Stimulated activated CD8-positive, alpha-beta memory T cell treated with anti-CD3 and anti-CD28 coated beads, Interleukin-12 subunit alpha, Interleukin-12 subunit beta, amount 100 ng/mL, for 4 hours (primary cell): Measurements from ENCODE around the gene TRAF5.
"Not testable (repeated sequence)": the region's sequence is repeated elsewhere in the genome, so short reads cannot be mapped to it uniquely, and the experiment has no call there.

Source experiments
- DNase-seq: peaks from one replicate; pipeline ENCODE4 v3.0.0-alpha.2; 2020; ENCODE audit warnings: low read depth

Gene TRAF5, protein sequence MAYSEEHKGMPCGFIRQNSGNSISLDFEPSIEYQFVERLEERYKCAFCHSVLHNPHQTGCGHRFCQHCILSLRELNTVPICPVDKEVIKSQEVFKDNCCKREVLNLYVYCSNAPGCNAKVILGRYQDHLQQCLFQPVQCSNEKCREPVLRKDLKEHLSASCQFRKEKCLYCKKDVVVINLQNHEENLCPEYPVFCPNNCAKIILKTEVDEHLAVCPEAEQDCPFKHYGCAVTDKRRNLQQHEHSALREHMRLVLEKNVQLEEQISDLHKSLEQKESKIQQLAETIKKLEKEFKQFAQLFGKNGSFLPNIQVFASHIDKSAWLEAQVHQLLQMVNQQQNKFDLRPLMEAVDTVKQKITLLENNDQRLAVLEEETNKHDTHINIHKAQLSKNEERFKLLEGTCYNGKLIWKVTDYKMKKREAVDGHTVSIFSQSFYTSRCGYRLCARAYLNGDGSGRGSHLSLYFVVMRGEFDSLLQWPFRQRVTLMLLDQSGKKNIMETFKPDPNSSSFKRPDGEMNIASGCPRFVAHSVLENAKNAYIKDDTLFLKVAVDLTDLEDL

DNA sequence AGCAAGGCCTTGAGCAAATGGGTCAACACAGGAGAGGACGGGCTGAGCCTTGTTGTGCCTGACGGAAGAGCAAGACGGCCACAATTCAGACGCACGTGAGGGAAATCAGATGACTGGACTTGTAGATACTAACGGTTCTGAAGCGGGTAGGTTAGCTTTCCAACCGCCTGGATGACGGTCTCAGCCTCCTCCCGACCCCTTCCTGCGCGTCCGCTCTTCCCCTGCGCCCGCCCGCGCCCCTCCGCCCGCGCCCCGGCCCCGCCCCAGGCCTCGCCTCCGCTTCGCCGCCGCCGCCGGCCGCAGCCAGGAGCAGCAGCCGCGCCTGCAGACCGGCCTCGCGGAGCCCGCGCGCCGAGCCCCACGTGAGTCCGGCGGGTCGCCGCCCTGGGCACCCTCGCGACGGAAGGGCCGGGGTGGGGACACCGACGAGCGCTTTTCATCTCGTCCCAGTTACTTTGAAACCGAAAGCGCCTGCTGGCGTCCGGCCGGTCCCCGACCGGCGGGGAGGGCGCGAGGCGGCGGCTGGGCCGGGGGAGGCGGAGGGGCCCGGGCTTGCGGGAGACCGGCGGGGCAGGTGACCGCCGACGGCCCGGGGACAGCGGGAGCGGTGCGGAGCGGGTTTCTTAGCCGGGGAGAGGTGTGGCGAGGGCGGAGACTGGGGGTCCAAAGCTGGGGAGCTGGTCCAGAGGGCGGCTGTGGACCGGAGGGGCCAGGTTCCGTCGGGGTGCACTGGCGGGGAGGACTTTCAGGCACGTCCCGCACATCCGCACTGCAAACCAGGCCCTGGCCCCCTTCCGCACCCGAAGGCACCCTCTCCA, at the start of gene TRAF5:
Gene TRAF5 (plus strand): TSS at position 306 of the 818 bp plus-strand sequence. CDS start 26,407 bp downstream, outside the sequence.
- DNase-seq: peak; percentile 54

DNA sequence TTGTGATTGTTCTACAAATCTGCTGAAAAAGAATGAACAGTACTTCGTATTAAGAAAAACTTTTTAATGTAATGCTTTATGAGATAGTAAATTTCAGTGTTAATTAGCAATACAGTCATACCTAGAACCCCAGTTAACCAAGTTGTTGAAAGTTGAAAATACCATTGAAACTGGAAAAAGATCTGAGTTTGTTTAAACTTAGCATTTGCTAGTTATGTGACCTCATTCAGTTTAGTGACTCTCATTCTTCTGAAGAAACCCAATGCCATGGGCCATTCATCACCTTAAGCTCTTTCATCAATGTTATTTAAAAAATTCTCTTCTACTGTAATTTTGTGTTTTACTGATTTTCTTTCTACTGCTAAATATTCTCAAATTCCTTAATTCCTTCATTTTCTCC, 47.3 kb upstream of the TRAF5 start:
- DNase-seq: no peak

DNA sequence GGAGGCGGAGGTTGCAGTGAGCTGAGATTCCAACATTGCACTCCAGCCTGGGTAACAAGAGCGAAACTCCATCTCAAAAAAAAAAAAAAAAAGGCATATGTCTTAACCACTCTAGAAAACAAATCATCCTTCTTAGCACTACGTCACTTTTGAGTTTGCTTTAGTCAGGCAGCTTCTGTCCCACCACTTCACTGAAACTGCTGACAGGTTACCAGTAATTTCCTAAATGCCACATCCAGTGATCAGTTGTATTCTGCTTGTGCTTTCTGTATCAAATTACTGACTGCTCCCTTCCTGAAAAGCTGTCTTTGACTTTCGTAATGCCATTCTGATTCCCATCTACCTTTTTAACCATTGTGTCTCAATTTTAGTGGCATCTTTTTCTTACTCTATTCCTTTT, 45.7 kb upstream of the TRAF5 start:
- no peak for DNase-seq

DNA sequence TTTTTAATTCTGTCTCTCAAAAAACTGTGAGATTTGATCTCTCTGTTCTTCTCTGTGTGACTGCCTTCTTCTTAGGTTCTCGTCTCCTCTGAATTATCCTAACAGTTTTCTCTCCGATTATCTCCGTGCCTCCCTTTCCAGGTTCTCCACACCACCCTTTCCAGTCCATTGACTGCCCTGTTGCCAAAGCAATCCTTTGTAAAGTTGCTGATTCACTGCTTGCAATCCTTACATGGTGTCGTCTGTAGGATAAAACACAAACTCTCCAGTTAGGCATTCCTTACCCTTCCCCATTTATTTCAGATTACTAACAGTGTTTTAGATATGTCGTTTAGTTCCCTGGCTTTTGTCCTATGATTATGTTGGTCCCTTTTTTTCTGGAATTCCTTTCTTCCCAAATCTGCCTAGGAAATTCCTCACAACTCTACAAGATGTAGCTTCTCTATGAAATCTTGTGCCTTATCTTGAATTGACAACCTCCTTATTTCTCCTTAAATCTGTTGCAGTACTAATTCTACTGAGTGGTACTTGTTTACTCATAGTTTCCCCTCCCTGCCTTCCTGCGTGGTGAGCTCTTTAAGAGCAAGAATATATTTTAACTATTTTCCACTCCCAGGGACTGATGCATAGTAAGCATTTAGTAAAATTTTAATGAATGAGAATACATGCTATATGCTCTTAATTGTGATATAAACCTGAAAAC, 45.2 kb upstream of the TRAF5 start:
- DNase-seq: no peak

DNA sequence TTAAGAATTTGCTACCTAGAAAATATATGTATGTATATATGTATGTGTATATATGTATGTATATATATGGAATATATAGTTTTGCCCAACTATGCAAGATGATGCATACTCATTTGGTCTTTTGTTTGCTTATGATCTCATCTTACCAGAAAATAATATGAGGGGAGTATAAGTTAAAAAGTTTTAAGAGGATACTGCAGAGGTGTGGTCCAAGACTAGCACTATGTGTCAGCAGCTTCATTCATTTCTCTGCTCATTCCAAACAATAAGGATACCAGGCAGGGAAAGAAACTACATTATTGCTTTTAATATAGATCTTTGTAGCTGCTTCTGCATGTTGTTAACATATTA, 44.6 kb upstream of the TRAF5 start:
- DNase-seq: no peak

DNA sequence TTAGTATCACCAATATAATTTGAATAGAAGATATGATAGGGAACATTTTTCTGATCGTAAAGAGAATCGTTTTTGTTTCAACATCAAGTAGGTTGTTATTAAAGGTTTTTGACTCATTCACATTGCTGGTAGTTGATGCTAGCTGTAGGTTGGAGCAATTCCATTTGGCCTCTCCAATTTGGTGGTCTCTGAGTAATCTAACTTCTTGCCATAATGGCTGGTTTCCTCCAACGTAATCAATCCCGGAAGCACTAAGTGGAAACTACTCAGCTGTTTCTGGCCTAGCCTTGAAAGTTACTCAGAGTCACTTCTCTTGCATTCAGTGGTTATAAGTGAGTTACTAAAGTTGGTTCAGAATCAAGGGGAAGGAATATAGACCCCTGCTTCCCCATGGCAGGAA, 41.4 kb upstream of the TRAF5 start:
- DNase-seq: no peak

DNA sequence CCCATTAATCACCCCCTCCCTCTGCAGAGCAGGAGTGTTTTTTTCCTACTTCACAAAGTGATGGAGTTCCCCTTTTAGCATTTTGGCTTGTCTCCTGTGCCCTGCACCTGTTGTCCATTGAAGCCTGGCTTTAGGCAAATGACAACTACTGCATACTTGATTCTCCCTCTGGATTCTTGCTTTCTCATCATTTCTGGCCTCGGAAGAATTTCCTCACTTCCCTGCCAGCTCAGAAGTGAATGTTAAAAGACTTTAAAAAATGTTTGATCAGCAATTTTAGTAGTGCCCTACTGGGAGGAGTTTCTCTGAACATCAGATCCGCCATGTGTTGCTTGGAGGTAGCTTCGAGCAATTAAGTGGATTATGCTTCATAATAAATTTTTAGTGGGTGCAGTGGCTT, 39.4 kb upstream of the TRAF5 start:
- no peak for DNase-seq

DNA sequence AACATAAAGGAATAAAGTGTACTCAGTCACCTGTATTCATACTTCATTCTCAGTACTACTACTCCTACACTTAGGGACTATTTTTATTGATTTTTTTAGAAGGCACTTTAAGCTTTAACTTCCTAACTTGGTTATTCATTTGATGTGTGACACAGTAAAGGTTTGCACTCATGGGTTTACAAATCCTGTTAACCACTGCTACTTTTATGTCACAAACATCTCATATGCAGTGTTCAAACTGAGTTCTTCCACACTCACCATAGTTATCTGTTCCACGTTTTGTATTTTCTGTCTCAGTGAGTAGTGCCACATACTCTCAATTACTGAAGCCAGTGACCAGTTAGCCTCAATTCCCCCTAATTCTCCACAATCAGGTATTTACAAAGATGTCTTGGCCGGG, 34.2 kb upstream of the TRAF5 start:
- DNase-seq: no peak

DNA sequence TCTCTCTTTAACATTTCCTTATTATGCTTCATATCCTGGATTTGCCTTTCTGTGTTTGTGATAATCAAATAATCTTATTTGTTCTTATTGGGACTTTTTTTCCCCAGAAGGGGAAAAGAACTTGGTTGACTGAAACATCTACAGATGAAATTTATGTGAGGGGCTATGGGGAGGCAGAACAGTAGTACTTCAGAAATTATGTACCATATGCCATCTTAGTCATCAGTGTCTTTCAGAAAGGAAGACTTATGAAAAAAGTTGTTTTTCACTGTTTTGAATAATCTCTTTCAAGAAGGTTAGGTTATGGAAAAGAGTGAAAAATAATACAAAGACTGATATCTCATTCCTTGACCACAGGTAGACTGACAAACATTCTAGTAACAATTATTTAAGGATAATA, 30.2 kb upstream of the TRAF5 start:
- no peak for DNase-seq

DNA sequence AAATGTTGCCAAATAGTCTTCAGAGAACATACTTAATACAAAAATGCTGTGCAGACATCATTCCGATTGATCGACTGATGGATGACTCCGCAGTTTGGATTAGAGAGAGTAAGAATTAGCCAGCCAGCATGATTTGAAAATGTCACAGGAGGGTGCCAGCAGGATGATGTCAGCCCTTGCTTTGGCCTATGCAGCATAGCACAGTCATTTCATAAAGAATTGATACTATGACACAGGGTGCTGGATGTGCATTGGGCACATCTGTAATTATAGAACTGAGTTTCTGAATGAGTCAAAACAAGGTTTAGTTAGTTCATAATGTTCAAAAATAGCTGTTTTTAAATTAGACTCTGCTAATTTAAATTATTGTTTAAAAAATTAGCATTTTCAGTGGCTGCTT, 21.6 kb upstream of the TRAF5 start:
- no peak for DNase-seq

DNA sequence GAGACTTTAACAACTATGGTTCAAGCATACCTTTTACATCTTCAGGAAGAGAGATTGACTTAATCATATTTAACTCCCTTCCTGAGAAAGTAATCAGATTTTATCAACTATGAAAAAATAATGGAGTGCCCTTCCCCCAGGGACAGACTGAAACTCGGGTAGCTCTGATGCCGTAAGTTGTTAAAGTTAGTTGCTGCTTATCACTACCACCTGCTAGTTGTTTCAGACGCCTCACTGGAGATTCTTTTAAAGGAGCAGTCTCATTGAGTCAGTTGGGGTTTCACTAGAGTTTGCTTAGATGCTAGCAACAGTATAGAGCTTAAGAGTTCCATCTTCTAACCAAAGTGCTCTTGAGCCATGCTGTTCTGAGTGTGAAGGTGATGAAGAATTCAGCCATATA, 17.0 kb upstream of the TRAF5 start:
- no peak for DNase-seq

DNA sequence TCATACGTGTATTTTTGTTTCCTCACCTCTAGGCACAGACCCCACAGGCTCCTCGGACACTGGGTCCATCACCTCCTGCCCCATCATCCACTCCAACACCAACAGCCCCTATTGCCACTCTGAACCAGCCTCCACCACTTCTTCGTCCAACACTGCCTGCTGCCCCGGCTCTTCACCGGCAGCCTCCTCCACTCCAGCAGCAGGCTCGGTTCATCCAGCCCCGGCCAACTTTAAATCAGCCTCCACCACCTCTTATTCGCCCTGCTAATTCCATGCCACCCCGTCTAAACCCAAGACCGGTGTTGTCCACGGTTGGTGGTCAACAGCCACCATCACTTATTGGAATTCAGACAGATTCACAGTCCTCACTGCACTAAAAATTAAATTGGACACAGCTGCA, 13.2 kb upstream of the TRAF5 start:
- DNase-seq: no peak

DNA sequence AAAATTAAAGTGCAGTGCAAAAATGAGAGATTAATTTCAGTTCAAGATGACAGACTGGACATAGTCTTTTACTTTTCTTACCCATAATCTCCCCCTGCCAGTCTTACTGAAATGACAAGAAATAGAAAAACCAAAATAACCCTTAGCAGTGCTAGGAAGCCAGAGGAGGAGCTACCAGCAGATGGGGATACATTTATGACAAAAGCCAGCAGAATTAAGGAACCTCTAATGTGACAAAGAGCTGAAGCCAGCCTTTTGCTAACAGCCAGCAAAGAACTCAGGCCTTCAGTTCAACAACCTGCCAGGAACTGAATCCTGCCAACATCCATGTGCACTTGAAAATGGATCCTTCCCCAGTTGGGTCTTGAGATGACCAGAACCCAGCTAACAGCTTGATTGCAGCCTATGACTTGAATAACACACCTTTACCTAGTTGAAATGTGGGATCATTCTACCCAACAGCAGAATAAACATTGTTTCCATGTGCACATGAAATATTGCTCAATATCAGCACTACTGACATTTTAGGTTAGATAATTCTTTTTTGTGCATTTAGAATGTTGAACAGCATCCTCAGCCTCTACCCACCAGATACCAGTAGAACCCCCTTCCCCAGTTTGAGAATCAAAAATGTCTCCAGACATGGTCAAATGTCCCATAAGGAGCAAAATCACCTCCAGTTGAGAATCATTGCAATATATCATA, 7.9 kb upstream of the TRAF5 start:
- no peak for DNase-seq

DNA sequence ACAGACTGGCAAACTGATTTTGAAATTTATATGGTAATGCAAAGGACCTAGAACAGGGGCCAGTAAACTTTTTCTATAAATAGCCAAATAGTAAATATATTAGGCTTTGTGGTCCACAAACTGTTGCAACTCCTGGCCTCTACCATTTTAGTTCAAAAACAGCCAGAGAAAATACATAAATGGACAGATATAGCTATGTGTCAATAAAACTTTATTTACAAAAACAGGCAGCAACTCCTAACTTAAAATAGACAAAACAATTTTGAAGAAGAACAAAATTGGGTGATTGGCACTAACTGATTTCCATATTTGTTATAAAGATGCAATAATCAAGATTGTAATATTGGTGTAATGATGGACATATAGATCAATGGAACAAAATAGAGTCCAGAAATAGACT, 6.7 kb upstream of the TRAF5 start:
- DNase-seq: no peak

DNA sequence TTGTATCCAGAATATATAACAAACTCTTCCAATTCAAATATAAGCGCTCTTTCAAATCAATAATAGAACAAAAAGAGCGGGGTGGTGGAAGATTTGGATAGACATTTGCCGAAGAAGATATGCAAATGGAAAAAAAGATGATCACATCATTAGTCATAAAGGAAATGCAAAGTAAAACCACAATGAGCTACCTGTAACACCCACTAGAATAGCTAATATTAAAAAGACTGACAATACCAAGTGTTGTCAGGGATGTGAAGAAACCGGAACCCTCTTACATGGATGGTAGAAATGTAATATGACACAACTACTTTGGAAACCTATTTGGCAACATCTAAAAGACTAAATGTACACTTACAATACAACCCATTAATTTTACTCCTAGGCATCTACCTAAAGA, 5.7 kb upstream of the TRAF5 start:
- DNase-seq: no peak

DNA sequence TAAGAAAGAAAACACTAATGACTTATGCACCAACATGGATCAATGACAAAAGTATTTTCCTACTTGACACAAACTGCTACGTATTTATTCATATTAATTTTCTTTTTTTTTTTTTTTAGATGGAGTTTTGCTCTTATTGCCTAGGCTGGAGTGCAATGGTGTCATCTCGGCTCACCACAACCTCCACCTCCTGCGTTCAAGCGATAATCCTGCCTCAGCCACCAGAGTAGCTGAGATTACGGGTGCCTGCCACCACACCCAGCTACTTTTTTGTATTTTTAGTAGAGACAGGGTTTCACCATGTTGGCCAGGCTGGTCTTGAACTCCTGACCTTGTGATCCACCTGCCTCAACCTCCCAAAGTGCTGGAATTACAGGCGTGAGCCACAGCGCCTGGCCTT, 5.0 kb upstream of the TRAF5 start:
- DNase-seq: not testable (repeated sequence)

DNA sequence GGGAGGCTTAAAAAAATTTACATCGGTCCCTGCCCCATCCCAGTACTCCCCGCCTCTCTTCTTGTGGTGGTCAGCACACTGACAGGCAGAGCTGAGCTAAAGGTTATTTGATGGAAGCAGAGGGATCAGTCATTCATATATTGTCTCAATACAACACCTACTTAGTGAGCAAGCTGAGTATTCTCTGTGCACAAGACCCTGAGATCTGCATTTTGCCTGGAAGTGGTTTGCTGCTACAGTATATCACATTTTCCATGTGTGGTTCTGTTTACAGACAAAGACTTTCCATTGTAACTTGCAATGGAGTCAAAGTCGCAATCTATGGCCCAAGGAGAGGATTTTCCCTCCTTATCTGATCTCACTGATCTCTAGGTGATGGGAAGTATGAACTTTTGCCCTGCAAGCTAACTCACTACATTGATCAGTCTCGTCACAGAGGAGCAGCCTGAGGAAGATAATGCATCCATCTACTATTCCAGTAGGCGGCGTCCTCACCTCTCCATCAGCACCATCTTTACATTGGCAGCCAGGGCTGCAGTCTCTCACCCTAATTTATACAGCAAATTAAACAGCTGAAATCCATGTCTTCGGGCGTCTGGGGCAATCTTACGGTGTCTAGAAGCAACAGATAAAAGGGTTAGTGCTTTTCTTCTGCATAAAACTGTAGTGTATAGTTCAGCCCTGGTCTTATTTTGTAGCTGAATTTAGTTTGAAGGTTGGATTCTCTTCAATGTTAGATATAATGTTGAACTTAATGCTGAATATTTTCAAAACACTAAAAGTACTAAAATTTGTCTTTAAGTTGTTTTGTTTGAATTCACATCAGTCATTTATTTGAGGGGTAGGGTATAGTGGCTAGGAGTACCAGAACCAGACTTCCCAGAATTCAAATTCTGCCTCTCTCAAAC, 3.2 kb upstream of the TRAF5 start:
- DNase-seq: no peak

DNA sequence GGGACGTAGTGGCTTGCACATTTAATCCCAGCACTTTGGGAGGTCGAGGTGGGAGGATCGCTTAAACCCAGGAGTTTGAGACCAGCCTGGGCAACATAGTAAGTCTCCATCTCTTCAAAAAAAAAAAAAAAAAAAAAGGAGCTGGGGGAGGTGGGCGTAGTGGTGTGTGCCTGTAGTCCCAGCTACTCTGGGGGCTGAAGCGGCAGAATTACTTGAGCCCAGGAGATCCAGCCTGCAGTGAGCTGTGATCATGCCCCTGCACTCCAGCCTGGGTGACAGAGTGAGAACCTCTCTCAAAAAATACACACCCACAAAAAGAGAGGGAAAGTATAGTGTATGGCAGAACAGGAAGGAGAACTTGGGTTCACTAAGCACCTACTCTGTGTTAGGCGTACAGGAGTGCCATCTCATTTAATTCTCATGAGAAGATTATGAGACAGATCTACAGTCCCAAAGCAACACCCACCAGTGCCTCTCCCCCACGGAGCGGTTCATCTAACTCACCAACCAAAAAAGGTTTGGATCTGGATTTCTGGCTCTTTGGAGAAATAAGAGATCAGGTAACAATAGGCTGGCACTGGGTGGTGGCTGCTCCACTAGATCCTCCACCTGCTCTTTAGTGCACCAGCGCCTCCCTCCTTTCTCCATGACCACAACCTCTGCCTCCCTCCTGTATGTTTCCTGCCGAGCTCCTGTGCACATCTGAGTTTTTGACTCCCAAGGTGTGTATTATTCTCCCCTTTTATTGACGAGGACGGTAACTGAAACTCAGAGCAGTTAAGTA, 1.4 kb upstream of the TRAF5 start:
- DNase-seq: no peak

DNA sequence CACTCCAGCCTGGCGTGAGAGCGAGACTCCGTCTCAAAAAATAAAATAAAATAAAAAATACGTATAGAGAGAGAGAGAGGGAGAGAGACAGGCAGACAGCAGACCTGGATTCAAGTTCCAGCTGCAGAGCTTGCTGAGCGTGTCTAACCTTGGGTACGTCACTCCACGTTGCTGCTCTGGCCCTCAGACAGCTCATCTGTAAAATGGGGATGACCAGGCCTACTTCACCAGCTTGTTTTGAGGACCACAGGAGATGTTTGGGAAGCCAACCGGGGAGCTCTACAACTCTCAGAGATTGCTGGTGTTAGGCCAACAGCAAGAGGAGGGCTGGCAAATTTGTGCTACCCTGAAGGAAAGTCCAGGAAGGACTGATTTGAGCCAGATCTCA, 499 bp upstream of the TRAF5 start:
- DNase-seq: no peak

DNA sequence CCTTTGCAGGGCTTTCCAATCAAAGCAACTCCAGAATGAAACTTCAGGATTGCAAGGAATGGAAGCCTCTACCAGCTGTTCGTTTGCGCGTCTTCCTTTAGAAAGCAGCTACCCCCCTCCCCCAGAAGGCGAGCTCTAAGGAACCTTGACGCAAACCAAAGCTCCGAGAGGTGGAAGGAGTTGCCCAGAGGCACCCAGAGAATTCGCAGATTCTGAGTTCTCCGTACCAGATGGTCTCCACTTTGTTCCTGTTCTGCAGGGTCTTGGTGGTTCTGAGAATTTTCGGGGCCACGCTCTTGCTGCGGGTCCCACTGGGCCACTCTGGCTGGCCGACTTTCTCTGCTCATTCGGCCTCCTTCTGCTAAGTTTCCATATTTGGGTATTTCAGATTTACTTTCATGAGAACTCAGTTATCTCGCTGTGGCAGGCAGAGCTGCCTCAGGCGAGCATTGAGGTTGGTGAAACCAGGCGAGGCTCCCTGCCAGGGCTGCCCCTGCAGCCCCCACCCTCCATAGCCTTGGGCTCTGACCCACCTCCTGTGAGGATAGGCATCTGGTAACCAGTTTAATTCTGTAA, 801 bp downstream of the TRAF5 start:
- no peak for DNase-seq
